ENCODE measurements around the gene PNRC2. TPM values are rescaled to one million over a fixed set of nuclear protein-coding genes. Genes with fewer than 3 reads are reported as not detected.

PNRC2 gene
- total RNA-seq, 3 donors from 2014 or later (not counting 1 experiment from before 2014, with no cell fraction given), result 124 to 205 (median 180) TPM

DNA sequence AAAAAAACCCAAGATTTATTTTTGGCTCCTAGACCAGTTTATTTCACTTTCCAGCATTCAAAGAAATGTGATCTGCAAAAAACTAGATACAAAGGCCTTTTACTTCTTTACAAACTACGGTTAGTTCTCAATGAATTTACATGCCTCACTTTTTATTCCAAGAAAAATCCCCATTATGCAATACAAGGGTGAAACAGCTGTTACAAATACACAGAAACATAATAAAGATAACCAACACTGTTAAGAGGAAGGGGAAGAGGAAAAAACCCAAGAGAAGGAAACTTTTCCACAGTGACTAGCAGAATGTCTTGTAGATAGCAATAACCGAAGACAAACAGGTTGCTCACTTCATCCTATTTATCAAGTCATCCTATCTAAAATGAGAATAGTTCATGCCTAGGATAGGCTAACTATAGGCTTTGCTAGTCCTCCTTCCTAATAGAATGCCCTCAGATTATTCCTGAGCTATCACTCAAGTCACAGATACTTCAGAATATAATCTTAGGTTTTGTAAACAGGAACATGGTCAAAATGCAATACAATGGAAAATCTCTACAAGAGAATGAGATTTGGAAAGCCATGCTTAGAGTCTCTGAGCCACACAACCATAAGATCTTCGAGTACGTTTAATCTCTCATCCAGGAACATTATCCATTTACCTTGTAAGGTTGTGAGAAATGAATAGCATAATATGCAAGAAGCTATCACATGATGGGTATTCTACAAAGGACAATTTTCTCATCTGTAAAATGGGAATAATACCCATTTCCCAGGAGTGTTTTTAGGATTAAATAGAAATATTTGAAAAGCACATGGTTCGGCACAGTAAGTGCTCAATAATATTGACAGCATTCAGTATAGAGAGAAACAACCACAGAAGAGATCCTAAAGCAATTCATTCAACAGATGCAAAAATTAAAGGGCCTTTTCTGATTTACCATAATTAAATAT is 5.4 kb downstream of the PNRC2 start:
- H3K4me1 ChIP-seq (ENCODE audit: control insufficient read depth, insufficient read depth, low read length), result peaks cover 3% of the 10 kb centered on the region
- no peak for ATAC-seq
- intact Hi-C loops (cut with micrococcal nuclease), result no loop called here
- Mint-ChIP-seq H3K4me3 (peak overlapping the region; percentile 29), H3K4me1 (peaks cover 32 to 38% of the 10 kb centered on the region in 2 donors), H3K27me3 (ENCODE audit: low read depth in 2 of 2) (no peaks in the 10 kb centered on the region), H3K36me3 (peaks cover 16% of the 10 kb centered on the region), H3K9me3 (no peaks in the 10 kb centered on the region), H3K27ac (peak overlapping the region; percentile 73 to 85)
- H3K36me3 ChIP-seq (ENCODE audit: control insufficient read depth, insufficient read depth, low read length), result peaks cover 60% of the 10 kb centered on the region
- WGBS (ENCODE audit: insufficient coverage), result 42% methylated on average over 2 of the region's 5 CpGs
- TF ChIP-seq, protein P1, sequence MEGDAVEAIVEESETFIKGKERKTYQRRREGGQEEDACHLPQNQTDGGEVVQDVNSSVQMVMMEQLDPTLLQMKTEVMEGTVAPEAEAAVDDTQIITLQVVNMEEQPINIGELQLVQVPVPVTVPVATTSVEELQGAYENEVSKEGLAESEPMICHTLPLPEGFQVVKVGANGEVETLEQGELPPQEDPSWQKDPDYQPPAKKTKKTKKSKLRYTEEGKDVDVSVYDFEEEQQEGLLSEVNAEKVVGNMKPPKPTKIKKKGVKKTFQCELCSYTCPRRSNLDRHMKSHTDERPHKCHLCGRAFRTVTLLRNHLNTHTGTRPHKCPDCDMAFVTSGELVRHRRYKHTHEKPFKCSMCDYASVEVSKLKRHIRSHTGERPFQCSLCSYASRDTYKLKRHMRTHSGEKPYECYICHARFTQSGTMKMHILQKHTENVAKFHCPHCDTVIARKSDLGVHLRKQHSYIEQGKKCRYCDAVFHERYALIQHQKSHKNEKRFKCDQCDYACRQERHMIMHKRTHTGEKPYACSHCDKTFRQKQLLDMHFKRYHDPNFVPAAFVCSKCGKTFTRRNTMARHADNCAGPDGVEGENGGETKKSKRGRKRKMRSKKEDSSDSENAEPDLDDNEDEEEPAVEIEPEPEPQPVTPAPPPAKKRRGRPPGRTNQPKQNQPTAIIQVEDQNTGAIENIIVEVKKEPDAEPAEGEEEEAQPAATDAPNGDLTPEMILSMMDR (IDR thresholded peaks at IDR 0.05), result no peak
- H3K27me3 ChIP-seq (ENCODE audit: control insufficient read depth, insufficient read depth, low read length), result no peaks in the 10 kb centered on the region
- DNase-seq, result no peak
- H3K27ac ChIP-seq (ENCODE audit: low read length), result peak overlapping the region; percentile 50
- no peaks in the 10 kb centered on the region for H3K9me3 ChIP-seq (ENCODE audit: control insufficient read depth, insufficient read depth, low read length)
- no peak overlapping the region for H3K4me3 ChIP-seq (ENCODE audit: low read length)

DNA sequence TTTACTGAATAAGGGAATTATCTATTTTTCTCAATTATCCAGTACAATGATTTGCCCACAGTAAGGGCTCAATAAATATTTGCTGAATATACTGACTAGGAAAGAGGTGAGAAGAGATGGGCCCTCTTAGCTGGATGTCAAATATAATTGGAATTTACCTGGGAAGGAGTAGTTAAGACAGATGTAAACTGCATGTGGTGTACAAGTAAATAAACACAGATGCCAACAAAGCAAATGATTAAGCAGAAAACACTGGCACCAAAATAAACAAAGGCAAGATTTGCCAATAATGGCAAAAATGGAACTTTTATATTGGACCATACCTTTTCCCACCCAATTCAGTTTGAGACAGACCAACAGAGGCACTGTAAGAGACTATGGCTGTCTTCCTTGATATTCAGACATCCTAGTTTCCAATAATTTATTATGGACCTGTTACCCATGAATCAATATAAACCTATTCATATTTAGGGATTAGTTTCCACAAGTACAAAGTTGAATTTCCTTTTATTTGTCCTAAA is 7.4 kb downstream of the PNRC2 start:
- H3K36me3 Mint-ChIP-seq, result peaks cover 9% of the 10 kb centered on the region
- peaks cover 18% of the 10 kb centered on the region in 2 donors for H3K4me1 Mint-ChIP-seq
- no peak overlapping the region for H3K4me3 Mint-ChIP-seq
- intact Hi-C loops (cut with micrococcal nuclease), result no loop called here
- TF ChIP-seq, protein P1 (IDR thresholded peaks at IDR 0.05), result no peak
- Histone ChIP-seq H3K9me3 (ENCODE audit: control insufficient read depth, insufficient read depth, low read length) (no peaks in the 10 kb centered on the region), H3K4me3 (ENCODE audit: low read length) (no peak overlapping the region), H3K36me3 (ENCODE audit: control insufficient read depth, insufficient read depth, low read length) (peaks cover 71% of the 10 kb centered on the region), H3K4me1 (ENCODE audit: control insufficient read depth, insufficient read depth, low read length) (no peaks in the 10 kb centered on the region), H3K27ac (ENCODE audit: low read length) (no peak overlapping the region), H3K27me3 (ENCODE audit: control insufficient read depth, insufficient read depth, low read length) (no peaks in the 10 kb centered on the region)
- peak overlapping the region in 1 of 2 donors; percentile 60 for H3K27ac Mint-ChIP-seq
- no peaks in the 10 kb centered on the region for H3K9me3 Mint-ChIP-seq
- no peaks in the 10 kb centered on the region for H3K27me3 Mint-ChIP-seq (ENCODE audit: low read depth in 2 of 2)
- ATAC-seq (no peak), DNase-seq (no peak)

DNA sequence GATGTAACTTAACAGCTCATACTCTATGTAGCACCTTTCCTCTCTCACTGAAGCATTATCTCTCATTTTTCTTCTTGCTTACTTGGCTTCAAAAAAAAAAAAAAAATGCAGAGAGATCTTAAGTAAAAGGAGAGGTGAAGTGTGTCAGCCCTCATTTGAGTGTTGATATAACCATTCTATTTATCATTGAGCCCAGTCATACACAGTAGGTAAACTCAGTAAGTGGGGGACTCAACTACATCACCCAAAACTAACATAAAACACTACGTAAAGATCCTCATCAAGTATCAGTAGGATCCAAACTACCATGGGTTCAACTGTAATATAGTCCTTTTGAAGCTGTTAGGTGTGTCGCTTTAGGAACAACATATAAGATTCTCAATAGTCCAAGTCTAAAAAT is 8.2 kb downstream of the PNRC2 start:
- intact Hi-C loops (cut with micrococcal nuclease), result no loop called here
- TF ChIP-seq, protein P1 (IDR thresholded peaks at IDR 0.05), result no peak
- no peaks in the 10 kb centered on the region for H3K4me1 ChIP-seq (ENCODE audit: control insufficient read depth, insufficient read depth, low read length)
- DNase-seq (no peak), ATAC-seq (no peak)
- H3K27ac ChIP-seq (ENCODE audit: low read length), result no peak overlapping the region
- H3K9me3 Mint-ChIP-seq, result no peaks in the 10 kb centered on the region
- H3K9me3 ChIP-seq (ENCODE audit: control insufficient read depth, insufficient read depth, low read length), result no peaks in the 10 kb centered on the region
- no peak overlapping the region for H3K4me3 Mint-ChIP-seq
- H3K4me3 ChIP-seq (ENCODE audit: low read length), result no peak overlapping the region
- H3K36me3 Mint-ChIP-seq, result peaks cover 9% of the 10 kb centered on the region
- H3K27me3 Mint-ChIP-seq (ENCODE audit: low read depth in 2 of 2), result no peaks in the 10 kb centered on the region
- H3K4me1 Mint-ChIP-seq, result peaks cover 17 to 18% of the 10 kb centered on the region in 2 donors
- peaks cover 74% of the 10 kb centered on the region for H3K36me3 ChIP-seq (ENCODE audit: control insufficient read depth, insufficient read depth, low read length)
- WGBS (ENCODE audit: insufficient coverage), result no CpG with 5 or more reads among the region's 2 CpGs
- H3K27me3 ChIP-seq (ENCODE audit: control insufficient read depth, insufficient read depth, low read length), result no peaks in the 10 kb centered on the region
- peak overlapping the region; percentile 60 to 62 for H3K27ac Mint-ChIP-seq
